Activated T-helper 17 cell treated with anti-CD3 and anti-CD28 coated beads, Interleukin-2, amount 50 U/mL, for 72 hours (primary cell): ENCODE results near the gene IGF1R. TPM values are rescaled to one million over a fixed set of nuclear protein-coding genes. Genes with fewer than 3 reads are reported as not detected.
A peak's percentile ranks its signal among the peaks of the same experiment; 100 is the strongest.

ENCODE experiments used
- ATAC-seq: fragments of 150-1000 bp; cut with Tn5 transposase; replicated peaks from 2 replicates; pipeline ENCODE4 v1.10.0; 2021; ENCODE audit warnings: mild to moderate bottlenecking, moderate library complexity
- H3K27ac Mint-ChIP-seq: one replicate; pipeline ENCODE4 v1.8.0; 2022; ENCODE audit warnings: mixed read lengths
- H3K27me3 Mint-ChIP-seq: one replicate; pipeline ENCODE4 v1.8.0; 2022; ENCODE audit warnings: mixed read lengths
- H3K36me3 Mint-ChIP-seq: one replicate; pipeline ENCODE4 v1.8.0; 2022; ENCODE audit warnings: low read depth, mild to moderate bottlenecking, mixed read lengths
- H3K4me1 Mint-ChIP-seq: one replicate; pipeline ENCODE4 v1.8.0; 2022; ENCODE audit warnings: mixed read lengths
- H3K4me3 Mint-ChIP-seq: one replicate; pipeline ENCODE4 v1.8.0; 2022; ENCODE audit warnings: mild to moderate bottlenecking, mixed read lengths
- H3K9me3 Mint-ChIP-seq: one replicate; pipeline ENCODE4 v1.8.0; 2022; ENCODE audit warnings: mixed read lengths
- total RNA-seq, 2 donors: library from RNA; stranded (reverse); gene quantifications; one replicate each; pipeline ENCODE4 v1.2.3, GENCODE V29; 2022

IGF1R gene
- total RNA-seq, 2 donors from 2014 or later: 4.6 to 33.8 TPM

DNA sequence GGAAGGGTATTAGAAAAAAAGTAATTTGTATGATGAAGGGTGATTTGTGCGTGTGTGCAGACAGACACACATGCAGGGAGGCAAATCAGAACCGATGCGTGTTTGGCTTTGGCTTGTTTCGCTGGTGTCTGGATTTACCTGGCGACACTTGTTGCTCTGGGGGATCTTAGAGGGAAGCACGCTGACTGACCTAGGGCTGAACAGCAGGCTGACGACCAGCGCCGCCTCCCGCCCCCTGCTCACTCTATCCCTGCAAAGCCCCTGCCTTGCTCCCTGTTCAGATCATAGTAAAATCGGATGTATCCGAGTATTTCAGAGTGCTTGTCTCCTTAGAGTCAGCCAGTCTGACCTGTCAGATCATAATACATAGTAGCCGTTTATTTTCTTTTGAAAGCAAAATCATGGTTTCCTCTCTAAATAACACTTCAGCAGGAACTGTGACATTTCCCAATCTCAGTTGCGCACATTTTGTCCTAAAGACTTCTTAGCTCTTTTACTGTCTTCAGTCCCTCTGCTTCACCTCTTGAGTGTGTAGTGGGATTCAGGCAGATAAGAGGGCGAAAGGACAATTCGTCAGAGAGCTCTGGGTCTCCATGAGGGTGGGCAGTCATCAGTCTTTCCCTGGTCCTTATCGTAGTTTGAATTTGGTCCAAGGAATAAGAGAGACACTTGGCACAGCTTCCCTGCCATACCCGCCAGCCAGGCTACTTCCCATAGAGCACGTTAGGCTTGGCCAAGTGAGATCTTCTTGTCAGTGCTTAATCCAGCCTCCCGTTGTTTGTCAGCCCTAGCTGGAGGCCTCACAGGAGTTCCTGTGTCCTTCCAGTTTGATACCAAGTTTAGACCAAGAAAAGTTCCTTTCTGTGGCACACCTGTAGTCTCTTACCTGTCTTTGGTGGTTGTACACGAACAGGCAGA lies 261.9 kb downstream of the IGF1R start:
- Mint-ChIP-seq H3K27ac (no peak overlapping the region), H3K4me3 (no peak overlapping the region), H3K36me3 (peaks cover 49% of the 10 kb centered on the region), H3K4me1 (peaks cover 2% of the 10 kb centered on the region), H3K27me3 (no peaks in the 10 kb centered on the region), H3K9me3 (no peaks in the 10 kb centered on the region)
- no peak for ATAC-seq

DNA sequence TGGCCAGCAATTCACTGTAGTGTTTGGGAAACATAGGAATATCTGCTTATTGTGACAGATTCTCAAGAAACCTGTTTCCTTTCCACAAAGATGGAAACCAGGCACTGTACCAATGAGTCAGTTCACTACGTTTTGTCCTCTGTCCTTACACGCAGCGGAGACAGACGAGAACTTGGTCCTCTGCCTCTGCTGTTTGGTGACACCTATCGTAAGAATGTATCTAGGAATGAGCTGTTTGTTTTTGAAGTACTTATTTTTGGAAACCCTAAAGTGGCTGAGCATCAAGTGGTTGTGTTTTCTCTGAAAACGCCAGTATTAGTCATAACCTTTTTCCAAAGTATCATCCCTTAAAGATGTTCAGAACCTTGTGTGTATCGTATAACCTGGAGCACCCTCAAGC lies 266.3 kb downstream of the IGF1R start:
- Mint-ChIP-seq H3K9me3 (no peaks in the 10 kb centered on the region), H3K27ac (peak overlapping the region; percentile 23), H3K36me3 (peaks cover 75% of the 10 kb centered on the region), H3K4me3 (no peak overlapping the region), H3K27me3 (no peaks in the 10 kb centered on the region), H3K4me1 (peaks cover 5% of the 10 kb centered on the region)
- ATAC-seq: peak; percentile 86

DNA sequence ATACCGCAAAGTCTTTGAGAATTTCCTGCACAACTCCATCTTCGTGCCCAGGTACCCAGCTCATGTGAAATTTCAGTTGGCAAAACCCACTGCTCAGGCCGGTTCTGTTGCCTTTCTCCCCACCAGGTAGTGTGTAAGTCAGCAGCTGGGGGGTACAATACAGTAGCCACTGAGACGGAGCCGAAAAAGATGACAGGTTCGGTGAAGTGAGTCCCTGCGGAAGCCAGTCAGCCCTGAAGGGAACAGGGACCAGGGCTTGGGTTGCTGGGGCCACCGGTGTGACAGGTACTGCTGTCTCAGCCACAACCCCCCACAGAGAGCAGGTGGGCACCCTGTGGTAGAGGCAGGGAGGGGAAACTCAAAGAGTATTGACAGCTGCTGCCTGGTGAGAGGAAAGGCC lies 268.5 kb downstream of the IGF1R start:
- no peak overlapping the region for H3K27ac Mint-ChIP-seq
- H3K27me3 Mint-ChIP-seq: no peaks in the 10 kb centered on the region
- no peaks in the 10 kb centered on the region for H3K9me3 Mint-ChIP-seq
- peaks cover 5% of the 10 kb centered on the region for H3K4me1 Mint-ChIP-seq
- ATAC-seq: no peak
- H3K36me3 Mint-ChIP-seq: peaks cover 75% of the 10 kb centered on the region
- H3K4me3 Mint-ChIP-seq: no peak overlapping the region

DNA sequence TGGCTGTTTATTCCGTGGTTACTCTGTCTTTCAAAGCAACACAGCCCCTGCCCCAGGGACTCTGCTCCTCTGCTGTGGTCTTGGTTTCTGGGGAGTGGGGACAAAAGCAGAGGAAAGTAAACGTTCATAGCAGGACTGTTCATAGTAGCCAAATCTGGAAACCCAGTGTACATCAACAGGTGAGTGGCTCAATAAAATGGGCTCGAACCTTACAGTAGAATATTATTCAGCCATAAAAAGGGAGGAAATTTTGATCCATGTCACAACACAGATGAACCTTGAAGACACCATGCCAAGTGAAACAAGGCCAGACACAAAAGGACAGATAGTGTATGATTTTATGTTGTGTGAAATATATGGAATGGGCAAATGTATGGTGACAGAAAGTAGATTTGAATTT lies 269.1 kb downstream of the IGF1R start:
- Mint-ChIP-seq H3K4me1 (peaks cover 5% of the 10 kb centered on the region), H3K9me3 (no peaks in the 10 kb centered on the region), H3K27ac (no peak overlapping the region), H3K36me3 (peaks cover 74% of the 10 kb centered on the region), H3K4me3 (no peak overlapping the region), H3K27me3 (no peaks in the 10 kb centered on the region)
- no peak for ATAC-seq

DNA sequence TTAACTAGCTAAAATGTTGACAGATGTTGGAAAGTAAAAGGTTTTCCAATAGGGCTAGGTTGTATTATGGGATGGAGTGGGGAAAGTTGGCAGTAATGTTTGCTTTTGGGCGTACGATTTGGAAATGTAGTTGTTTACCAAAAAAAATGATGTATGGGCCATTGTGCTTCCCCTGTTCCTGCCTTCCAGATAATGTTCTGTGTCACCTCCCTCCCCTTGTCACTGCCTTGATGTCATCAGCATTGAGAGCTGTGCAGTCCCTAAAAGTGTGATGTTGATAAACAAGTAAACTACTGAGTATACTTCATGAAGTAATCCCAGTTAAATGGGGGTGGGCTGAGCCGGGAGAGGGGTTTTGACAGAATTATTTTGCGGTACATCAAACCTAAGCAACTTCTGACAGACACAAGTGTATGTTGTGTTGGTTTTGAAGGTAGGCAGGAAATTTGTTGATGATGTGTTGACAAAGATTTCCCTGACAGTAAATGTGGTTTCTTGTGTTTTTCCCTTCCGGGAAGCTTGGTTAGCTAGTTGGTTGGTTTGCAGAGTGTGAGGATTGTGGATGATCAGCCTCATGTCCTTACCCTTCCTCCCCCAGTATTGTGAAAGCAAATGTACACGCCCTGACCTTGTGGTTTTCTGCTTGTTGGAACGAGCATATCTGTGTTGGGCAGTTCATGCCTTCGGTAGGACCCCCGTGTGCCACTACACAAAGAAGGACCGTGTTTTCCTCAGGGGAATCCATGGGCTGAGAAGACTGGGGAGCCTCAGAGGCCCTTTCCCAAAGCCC lies 271.9 kb downstream of the IGF1R start:
- no peaks in the 10 kb centered on the region for H3K9me3 Mint-ChIP-seq
- peaks cover 2% of the 10 kb centered on the region for H3K4me1 Mint-ChIP-seq
- H3K27me3 Mint-ChIP-seq: no peaks in the 10 kb centered on the region
- H3K27ac Mint-ChIP-seq: peak overlapping the region; percentile 24
- H3K4me3 Mint-ChIP-seq: no peak overlapping the region
- no peak for ATAC-seq
- H3K36me3 Mint-ChIP-seq: peaks cover 67% of the 10 kb centered on the region

DNA sequence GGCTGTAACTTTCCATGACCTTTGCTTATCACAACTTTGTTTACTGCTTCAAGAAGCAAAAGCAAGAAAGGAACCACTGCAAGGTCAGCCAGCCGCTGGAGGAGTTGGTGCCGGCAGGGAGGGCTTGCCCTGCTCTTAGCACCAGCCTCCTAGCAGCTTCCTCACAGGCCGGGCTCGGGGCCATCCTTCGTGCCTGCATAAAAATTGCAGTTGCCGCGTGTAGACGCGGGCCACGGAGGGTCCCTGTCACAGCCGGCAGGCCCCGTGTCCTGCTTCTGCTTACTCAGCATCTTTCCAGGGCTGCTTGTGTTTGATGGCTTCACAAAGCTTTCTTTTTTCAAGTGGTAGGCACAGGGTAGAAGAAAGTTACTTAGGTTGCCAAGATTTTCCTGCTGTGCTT lies 274.8 kb downstream of the IGF1R start:
- Mint-ChIP-seq H3K4me1 (no peaks in the 10 kb centered on the region), H3K27ac (no peak overlapping the region), H3K9me3 (no peaks in the 10 kb centered on the region), H3K36me3 (peaks cover 61% of the 10 kb centered on the region), H3K4me3 (no peak overlapping the region), H3K27me3 (no peaks in the 10 kb centered on the region)
- no peak for ATAC-seq

DNA sequence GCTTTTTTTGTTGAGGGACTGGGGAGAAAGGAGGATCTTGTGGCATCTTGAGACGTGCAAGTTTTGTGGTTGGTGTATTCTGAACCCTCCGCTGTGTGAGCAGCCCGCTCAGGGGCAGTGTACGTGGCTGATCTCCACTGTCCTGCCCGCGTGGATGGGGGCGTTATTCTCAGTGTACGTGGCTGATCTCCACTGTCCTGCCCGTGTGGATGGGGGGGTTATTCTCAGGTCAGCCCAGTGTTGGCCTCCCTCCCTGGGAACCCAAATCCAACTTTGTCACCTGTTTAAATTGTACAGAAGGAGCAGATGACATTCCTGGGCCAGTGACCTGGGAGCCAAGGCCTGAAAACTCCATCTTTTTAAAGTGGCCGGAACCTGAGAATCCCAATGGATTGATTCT lies 275.2 kb downstream of the IGF1R start:
- Mint-ChIP-seq H3K27me3 (no peaks in the 10 kb centered on the region), H3K27ac (no peak overlapping the region), H3K4me1 (no peaks in the 10 kb centered on the region), H3K4me3 (no peak overlapping the region), H3K9me3 (no peaks in the 10 kb centered on the region), H3K36me3 (peaks cover 61% of the 10 kb centered on the region)
- ATAC-seq: no peak

DNA sequence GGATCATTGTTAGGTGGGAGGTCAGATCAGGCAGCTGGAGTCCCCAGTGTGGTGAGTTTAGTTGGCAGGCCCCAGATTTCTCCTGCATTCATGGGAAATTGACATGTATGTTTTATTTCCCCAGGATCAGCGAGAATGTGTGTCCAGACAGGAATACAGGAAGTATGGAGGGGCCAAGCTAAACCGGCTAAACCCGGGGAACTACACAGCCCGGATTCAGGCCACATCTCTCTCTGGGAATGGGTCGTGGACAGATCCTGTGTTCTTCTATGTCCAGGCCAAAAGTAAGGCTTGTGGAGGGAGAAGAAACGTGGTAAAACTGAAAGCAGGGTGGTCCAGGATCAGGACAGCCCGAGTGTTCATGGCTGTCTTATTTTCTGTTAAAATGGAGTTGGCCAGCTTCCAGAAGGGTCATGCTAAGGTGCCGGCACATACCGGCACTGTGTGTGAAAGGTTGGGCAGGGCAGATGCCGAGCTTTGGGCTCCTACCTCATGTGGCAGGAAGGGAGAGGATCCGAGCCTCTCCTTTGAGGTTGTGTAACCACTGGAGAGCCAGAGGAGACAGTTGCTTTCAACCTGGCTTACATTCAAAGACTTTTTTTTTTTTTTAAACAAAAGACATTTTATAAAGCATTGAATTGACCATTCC lies 276.2 kb downstream of the IGF1R start:
- Mint-ChIP-seq H3K36me3 (peaks cover 60% of the 10 kb centered on the region), H3K4me3 (no peak overlapping the region), H3K27ac (no peak overlapping the region), H3K27me3 (no peaks in the 10 kb centered on the region), H3K9me3 (no peaks in the 10 kb centered on the region), H3K4me1 (no peaks in the 10 kb centered on the region)
- ATAC-seq: no peak

DNA sequence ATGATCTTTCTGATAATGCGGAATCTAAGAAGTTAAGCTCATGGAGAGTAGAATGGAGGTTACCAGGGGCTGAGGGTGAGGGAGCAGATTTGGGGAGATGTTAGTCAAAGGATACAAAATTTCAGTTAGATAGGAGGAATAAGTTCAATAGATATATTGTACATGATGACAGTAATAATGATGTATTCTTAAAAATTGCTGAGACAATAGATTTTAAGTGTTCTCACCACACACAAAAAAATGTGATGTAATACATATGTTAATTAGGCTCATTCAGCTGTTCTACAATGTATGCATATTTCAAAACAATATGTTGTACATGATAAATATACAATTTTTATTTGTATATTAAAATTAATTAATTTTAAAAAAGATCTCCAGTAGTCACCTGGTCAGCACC lies 277.9 kb downstream of the IGF1R start:
- Mint-ChIP-seq H3K36me3 (peaks cover 62% of the 10 kb centered on the region), H3K27me3 (no peaks in the 10 kb centered on the region)
- no peak for ATAC-seq

DNA sequence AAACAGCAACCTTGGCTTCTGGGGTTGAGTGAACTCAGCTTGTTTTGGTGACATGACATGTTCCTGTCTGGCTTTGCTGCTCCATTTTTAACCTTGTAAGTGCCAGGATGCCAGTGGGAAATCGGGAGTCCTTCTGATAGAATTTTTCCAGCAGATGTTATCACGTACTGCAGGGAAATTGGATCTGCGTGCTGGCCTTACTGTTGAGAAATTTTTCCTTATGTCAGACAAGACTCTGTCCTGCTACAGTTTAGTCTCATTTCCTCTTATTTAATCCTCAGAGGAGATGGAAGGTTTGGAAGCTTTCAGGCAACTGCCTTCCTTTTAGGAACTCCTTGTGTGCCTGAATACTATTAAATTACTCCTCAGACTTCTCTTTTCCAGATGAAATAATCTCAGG lies 278.7 kb downstream of the IGF1R start:
- peaks cover 64% of the 10 kb centered on the region for H3K36me3 Mint-ChIP-seq
- H3K27me3 Mint-ChIP-seq: no peaks in the 10 kb centered on the region
- no peaks in the 10 kb centered on the region for H3K4me1 Mint-ChIP-seq
- no peak overlapping the region for H3K27ac Mint-ChIP-seq
- no peak overlapping the region for H3K4me3 Mint-ChIP-seq
- no peak for ATAC-seq
- H3K9me3 Mint-ChIP-seq: no peaks in the 10 kb centered on the region

More for the DNA sequence above, 277.9 kb downstream of the IGF1R start:
- Mint-ChIP-seq H3K27ac (no peak overlapping the region), H3K4me3 (no peak overlapping the region), H3K4me1 (no peaks in the 10 kb centered on the region), H3K9me3 (no peaks in the 10 kb centered on the region)

DNA sequence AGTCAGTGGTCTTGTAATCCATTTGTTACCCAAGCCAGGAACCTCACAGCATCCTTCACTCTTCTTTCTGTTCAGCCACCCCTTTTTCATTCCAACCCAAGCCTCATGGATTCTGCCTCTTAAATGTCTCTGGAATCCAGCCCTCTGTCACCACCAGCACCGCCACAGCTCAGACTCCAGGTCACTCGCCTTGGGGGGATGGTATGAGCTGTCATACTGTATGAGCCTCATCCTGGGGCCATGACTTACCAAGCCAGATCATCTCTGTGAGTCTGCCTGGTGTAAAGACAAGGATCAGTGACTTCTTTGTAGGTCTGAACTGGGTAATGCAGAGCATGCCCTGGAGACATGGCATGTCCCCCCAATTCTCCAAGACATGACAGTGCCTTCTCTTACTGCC lies 279.7 kb downstream of the IGF1R start:
- H3K27ac Mint-ChIP-seq: no peak overlapping the region
- ATAC-seq: no peak
- no peaks in the 10 kb centered on the region for H3K9me3 Mint-ChIP-seq
- H3K27me3 Mint-ChIP-seq: no peaks in the 10 kb centered on the region
- H3K4me1 Mint-ChIP-seq: no peaks in the 10 kb centered on the region
- H3K4me3 Mint-ChIP-seq: no peak overlapping the region
- peaks cover 60% of the 10 kb centered on the region for H3K36me3 Mint-ChIP-seq

DNA sequence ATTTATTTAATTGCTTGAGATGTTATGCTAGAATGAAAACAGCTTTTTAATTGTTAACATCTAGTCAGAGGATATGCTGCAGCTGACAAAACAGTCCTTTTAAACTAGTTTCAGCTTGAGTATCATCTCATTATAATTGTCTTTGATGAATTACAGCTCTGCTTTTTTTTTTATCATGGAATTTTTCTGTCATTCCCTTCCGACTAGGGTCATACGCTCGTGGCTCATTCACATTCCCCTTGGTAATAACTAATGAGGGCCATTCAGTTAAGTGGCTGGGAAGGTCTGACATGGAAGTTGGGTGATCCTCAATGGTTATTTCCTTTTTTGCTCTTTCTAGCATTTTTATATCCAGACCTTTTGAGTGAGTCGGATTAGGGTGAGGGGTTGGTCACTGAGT lies 282.2 kb downstream of the IGF1R start:
- H3K4me3 Mint-ChIP-seq: no peak overlapping the region
- no peak overlapping the region for H3K27ac Mint-ChIP-seq
- no peaks in the 10 kb centered on the region for H3K9me3 Mint-ChIP-seq
- ATAC-seq: no peak
- H3K4me1 Mint-ChIP-seq: no peaks in the 10 kb centered on the region
- H3K27me3 Mint-ChIP-seq: no peaks in the 10 kb centered on the region
- peaks cover 58% of the 10 kb centered on the region for H3K36me3 Mint-ChIP-seq

DNA sequence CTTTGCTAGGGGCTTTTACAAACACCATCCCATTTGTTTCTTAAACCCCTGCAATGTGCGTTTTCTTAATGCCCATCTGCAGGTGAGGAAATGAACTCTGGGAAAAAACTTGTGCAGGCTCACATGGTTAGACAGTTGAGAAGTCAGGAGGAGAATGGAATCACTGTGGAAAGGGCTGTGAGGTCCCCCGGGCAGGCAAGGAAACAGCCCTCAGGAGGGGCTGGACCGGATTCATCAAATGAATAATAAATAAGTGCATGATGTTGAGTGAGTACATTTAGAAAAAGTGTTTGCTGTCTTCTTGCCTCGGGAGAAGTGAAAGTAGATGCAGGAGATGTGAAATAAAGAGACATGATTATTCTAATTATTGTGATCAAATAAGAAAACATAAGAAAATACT lies 282.7 kb downstream of the IGF1R start:
- no peaks in the 10 kb centered on the region for H3K4me1 Mint-ChIP-seq
- no peak overlapping the region for H3K4me3 Mint-ChIP-seq
- no peaks in the 10 kb centered on the region for H3K9me3 Mint-ChIP-seq
- H3K36me3 Mint-ChIP-seq: peaks cover 54% of the 10 kb centered on the region
- no peak for ATAC-seq
- H3K27me3 Mint-ChIP-seq: no peaks in the 10 kb centered on the region
- no peak overlapping the region for H3K27ac Mint-ChIP-seq

DNA sequence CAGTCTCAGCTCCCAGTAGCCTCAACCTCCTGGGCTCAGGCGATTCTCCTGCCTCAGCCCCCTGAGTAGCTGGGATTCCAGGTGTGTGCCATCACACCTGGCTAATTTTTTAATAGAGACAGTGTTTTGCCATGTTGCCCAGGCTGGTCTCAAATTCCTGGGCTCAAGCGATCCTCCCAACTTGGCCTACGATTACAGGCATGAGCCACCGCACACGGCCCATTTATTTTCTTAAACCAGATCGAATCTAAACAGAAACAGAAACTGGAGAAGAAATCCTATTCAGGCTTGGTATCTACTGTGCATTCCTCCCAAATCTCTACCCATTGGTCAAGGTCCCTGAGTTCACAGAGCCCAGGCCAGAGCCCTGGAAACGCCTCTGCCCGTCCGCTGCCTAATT lies 285.1 kb downstream of the IGF1R start:
- Mint-ChIP-seq H3K9me3 (no peaks in the 10 kb centered on the region), H3K4me1 (peaks cover 7% of the 10 kb centered on the region), H3K4me3 (no peak overlapping the region), H3K36me3 (peaks cover 55% of the 10 kb centered on the region), H3K27ac (no peak overlapping the region), H3K27me3 (no peaks in the 10 kb centered on the region)
- ATAC-seq: no peak
